ENCODE data around the gene NOSIP.

NOSIP gene

GRCh38 chr19:49594993-49595818, 14.8 kb upstream of the NOSIP start:
- no peak for DNase-seq

- no peak for DNase-seq
Measured at GRCh38 chr19:49594157-49594992, 14.0 kb upstream of the NOSIP start.

GRCh38 chr19:49593233-49594113, 13.1 kb upstream of the NOSIP start:
- peak; percentile 68 to 72 for DNase-seq

GRCh38 chr19:49592486-49593232, 12.3 kb upstream of the NOSIP start:
- DNase-seq: no peak

GRCh38 chr19:49591731-49592485, 11.6 kb upstream of the NOSIP start:
- DNase-seq: peak; percentile 42 to 50

- peak; percentile 58 to 77 for DNase-seq
Measured at GRCh38 chr19:49590971-49591730, 10.8 kb upstream of the NOSIP start, which contains the start of gene PRR12. PRR12 (plus strand) TSS chr19:49591182; CDS start chr19:49591655, 473 bp downstream.

- peak; percentile 86 to 92 for DNase-seq
Measured at GRCh38 chr19:49590071-49590970, 10.0 kb upstream of the NOSIP start.

- no peak for DNase-seq
Measured at GRCh38 chr19:49589502-49589905, 9.1 kb upstream of the NOSIP start.

- no peak for DNase-seq
Measured at GRCh38 chr19:49588365-49589122, 8.2 kb upstream of the NOSIP start.

GRCh38 chr19:49587227-49587626, 6.9 kb upstream of the NOSIP start:
- DNase-seq: no peak

GRCh38 chr19:49585023-49585422, 4.7 kb upstream of the NOSIP start:
- DNase-seq: peak; percentile 25 to 35

- DNase-seq: no peak
Measured at GRCh38 chr19:49583239-49583638, 2.9 kb upstream of the NOSIP start.

- no peak for DNase-seq
Measured at GRCh38 chr19:49581007-49581508, 702 bp upstream of the NOSIP start, which contains the start of gene PRRG2. PRRG2 (plus strand) TSS chr19:49581316; CDS start chr19:49583220, 1,904 bp downstream.

- no peak for DNase-seq
Measured at GRCh38 chr19:49579947-49580263, 451 bp downstream of the NOSIP start.

GRCh38 chr19:49579193-49579592, 1.2 kb downstream of the NOSIP start:
- DNase-seq: no peak

GRCh38 chr19:49574206-49574755, 6.1 kb downstream of the NOSIP start:
- DNase-seq: no peak

GRCh38 chr19:49573425-49573824, 6.9 kb downstream of the NOSIP start:
- DNase-seq: no peak

- DNase-seq: no peak
Measured at GRCh38 chr19:49573009-49573408, 7.3 kb downstream of the NOSIP start.
